GM18526 (cell line): Measurements from ENCODE around the gene PTGIR.

Experiments used
- POLR2A ChIP-seq: IDR thresholded peaks from 3 replicates; pipeline ENCODE4 v1.6.1; 2011; ENCODE audit not compliant: insufficient read length; ENCODE audit errors: extremely low read depth

PTGIR gene

DNA sequence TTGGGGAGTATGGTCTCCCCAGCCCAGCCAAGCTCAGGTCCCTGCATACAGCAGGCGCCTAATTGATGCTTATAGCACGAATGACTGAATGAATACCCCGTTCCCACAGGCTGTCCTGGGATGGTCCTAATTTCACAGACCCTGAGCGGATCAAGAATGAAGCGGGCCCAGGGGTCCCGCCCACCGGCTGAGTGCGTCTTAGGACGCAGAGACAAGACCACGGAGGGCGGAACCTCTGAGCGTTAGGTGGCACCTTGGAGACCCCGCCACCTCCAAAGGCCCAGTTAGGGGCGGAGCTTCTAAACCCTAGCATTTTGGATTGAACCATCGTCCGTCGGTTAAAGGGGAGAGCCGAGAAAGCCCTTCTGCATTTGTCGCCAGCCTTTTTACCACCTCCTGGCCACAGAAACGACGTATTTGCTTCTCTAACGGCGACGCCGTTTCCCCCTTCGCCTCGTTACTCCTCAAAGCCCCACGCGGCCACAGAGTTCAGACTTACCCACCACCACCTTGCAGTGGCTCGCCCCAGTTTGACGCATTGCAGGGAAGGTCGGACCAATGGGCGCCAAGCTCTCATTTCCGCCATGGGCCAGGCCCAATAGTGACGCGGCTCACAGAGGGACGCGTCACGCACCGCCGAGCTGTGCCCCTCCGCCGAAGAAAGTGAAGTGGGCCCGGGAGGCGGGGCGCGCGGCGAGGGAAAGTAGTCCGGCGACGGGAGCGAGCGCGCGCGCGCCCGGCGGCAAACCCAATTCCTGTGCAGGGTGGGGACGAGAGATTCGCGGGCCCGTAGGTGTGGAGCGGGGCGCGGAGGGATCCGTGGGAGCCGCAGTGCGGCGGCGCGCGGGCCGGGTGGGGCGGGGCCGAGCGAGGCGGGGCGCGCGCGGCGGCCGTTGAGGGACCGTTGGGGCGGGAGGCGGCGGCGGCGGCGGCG, 24.2 kb downstream of the PTGIR start:
- TF ChIP-seq POLR2A, result peak; percentile 88

DNA sequence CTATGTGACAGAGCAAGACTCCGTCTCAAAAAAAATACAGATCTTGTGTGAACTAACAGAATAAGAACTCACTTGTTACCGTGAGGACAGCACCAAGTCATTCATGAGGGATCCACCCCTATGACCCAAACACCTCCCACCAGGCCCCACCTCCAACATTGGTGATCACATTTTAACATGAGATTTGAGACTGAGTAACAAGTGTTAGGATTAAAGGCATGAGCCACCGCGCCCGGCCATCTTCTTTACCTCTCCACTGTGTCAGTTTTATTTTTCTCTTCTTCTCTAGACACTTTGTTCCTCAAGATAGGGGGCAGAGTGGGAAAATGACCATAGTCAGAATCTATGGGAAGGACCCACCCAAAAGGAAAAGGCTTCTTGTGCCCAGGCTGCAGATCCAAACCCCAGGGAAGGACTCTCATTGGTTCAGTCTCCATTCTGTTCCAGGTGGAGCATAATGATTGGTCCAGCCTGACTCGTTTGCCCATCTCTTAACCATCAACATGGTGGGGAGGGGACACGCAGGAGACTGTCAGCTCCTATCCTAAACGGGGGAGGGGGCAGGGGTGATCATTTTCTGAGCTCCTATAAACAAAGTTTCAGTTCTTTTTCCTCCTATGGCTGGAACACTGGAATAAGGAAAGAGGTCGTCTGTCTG, 25.0 kb downstream of the PTGIR start:
- TF ChIP-seq POLR2A, result no peak

DNA sequence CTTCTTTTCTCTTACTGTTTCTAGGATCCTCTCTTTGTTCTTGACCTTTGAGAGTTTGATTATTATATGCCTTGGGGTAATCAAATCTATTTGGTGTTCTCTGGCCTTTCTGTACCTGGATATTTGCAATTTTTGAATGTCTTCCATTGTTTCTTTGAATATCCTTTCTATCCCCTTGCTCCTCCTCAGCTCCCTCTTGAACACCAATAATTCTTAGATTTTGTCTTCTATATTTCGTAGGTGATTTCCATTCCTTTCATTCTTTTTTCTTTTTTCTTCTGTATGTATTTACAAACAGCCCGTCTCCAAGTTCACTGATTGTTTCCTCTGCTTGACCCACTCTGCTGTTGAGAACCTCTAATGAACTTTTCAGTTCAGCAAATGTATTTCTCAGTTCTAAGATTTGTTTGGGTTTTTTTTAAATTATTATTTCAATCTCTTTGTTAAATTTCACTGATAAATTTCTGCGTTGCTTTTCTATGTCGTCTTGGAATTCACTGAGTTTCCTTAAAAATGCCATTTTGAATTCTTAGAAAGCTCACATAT, 26.4 kb downstream of the PTGIR start:
- no peak for TF ChIP-seq POLR2A

DNA sequence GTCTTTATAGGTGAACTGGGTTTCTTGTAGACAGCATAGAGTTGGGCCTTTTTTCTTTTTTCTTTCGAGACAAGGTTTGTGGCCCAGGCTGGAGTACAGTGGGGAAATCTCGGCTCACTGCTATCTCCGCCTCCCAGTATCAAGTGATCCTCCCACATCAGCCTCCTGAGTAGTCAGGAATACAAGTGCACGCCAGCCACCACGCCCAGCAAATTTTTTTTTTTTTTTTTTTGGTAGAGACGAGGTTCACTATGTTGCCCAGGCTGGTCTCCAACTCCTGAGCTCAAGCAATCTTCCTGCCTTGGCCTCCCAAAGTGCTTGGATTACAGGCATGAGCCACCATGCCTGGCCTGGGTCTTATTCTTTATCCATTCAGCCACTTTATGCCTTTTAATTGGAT, 28.9 kb downstream of the PTGIR start:
- TF ChIP-seq POLR2A, result no peak

DNA sequence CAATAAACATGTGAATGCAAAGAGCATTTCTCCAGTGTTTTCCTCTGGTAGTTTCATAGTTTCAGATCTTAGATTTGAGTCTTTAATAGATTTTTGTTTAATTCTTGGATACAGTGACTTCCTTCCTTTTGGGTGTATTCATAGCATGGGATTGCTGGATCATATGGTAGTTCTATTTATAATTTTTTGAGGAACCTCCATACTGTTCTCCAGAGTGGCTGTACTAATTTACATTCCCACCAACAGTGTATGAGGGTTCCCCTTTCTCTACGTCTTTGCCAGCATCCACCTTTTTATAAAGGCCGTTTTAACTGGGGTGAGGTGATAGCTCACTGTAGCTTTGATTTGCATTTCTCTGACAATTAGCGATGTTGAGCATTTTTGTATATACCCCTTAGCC, 33.0 kb downstream of the PTGIR start:
- no peak for TF ChIP-seq POLR2A

DNA sequence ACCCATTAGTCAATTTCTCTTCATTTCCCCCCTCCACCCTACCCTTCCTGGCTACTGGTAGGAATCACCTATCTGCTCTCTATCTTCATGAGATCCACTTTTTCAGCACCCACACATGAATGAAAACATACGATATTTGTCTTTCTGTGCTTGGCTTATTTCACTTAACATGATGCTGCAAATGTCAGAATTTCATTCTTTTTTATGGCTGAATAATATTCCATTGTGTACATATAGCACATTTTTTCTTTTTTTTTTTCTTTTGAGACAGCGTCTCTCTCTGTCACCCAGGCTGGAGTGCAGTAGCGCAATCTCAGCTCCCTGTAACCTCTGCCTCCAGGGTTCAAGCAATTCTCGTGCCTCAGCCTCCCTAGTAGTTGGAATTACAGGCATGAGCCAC, 33.6 kb downstream of the PTGIR start:
- no peak for TF ChIP-seq POLR2A

DNA sequence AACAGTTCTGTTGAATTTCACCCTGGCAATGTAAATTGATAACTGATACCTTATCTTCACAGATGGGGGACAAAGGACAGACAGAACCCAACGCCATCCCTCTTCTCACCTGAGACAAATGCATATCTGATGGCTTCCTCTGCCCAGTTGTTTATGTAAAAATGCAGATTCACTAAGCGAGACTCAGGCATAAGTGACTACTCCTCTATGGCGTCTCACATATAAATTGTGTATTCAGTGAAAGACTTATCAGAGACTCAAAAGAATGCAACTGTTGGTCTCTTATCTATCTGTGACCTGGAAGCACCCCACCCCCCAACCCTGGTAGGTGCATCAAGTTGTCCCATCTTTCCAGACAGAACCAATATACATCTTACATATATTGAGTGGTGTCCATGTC, 37.0 kb downstream of the PTGIR start:
- TF ChIP-seq POLR2A, result no peak

DNA sequence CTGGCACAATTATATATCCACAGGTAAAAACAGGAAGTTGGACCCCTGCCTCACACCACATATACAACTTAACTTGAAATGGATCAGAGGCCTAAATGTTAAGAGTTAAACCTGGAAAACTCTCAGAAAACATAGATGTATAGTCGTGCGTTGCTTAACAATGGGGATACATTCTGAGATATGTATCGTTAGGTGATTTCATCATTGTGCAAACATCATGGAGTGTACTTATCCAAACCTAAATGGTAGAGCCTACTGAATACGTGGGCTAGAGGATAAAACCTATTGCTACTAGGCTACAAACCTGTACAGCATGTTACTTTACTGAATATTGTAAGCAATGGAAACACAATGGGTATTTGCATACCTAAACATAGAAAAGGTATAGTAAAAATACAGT, 38.6 kb downstream of the PTGIR start:
- no peak for TF ChIP-seq POLR2A

DNA sequence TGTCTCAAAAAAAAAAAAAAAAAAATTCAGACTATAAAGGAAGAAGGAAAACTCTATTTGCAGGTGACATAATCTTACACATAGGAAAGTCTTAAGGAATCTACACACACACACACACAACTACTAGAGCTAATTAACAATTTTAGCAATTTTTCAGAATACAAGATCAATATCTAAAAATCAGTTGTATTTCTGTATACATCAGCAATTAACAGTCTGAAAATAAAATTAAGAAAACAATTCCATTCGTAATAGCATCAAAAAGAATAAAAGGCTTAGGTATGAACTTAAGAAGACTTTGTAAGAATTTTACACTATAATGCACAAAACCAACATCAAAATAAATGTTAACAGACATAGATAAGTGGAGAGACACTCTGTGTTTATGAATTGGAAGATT, 39.4 kb downstream of the PTGIR start:
- no peak for TF ChIP-seq POLR2A

DNA sequence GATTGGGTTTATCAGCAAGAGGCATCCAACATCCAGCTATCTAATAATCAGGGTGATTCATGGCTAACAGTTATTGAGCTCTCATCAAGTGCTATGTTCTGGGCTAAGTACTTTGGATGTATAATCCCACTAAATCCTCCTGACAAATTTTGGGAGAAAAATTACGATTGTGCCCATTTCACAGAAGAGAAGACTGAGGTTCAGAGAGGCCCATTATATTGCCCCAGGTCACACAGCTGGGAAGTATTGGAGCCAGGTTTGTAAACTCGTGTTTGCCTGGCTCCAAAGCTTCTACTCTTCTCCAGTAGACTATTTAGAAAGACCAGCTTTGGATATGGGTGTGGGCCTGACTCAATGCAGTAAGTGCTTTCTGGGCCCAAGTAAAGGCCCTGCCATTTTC, 44.6 kb downstream of the PTGIR start:
- TF ChIP-seq POLR2A, result no peak

DNA sequence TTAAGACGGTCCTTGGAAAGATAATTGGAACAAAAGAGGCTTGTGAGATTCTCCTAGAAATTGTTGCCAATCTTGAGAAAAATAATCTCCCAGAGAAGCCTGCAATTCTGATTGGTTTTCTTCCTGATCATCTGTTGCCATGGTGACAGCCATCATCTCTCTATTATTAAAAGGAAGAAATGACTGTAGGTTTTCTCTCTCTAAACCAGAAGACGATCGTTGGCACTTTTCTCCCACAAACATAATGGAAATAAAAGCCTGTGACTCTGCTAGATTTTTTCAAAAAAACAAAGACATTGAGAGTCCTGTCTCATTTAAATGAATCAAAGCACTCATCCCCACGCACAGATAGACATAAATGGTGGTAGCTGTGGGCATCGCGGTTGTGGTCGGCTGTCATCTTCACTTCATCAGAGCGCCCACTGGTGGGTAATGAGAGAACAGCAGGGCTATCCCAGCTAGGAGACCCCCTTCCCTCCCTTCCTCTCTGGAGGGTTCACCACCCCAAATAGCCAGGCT, 45.5 kb downstream of the PTGIR start:
- TF ChIP-seq POLR2A, result no peak

DNA sequence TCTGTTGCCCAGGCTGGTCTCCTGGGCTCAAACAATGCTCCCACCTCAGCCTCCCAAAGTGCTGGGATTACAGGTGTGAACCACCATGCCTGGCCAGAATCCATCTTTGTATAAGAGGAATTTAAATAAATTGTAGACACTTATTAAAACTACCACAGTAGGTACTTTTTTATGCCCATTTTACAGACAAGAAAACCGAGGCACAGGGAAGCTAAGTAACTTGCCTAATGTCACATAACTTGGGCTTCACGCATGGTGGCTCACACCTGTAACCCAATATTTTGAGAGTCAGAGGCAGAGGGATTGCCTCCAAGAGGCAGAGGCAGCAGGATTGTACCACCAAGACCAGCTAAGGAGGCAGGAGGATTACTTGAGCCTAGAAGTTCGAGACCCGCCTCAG, 46.4 kb downstream of the PTGIR start:
- no peak for TF ChIP-seq POLR2A

DNA sequence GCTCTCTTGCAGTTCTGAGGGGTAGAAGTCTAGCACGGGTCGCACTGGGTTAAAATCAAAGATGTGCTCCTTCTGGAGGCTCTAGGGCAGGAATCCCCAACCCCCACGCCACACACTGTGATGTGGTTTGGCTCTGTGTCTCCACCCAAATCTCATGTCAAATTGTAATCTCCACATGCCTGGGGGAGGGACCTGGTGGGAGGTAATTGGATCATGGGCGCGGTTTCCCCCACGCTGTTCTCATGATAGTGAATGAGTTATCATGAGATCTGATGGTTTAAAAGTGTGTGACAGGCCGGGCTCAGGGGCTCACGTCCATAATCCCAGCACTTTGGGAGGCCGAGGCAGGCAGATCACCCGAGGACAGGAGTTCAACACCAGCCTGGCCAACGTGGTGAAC, 50.4 kb downstream of the PTGIR start:
- no peak for TF ChIP-seq POLR2A

DNA sequence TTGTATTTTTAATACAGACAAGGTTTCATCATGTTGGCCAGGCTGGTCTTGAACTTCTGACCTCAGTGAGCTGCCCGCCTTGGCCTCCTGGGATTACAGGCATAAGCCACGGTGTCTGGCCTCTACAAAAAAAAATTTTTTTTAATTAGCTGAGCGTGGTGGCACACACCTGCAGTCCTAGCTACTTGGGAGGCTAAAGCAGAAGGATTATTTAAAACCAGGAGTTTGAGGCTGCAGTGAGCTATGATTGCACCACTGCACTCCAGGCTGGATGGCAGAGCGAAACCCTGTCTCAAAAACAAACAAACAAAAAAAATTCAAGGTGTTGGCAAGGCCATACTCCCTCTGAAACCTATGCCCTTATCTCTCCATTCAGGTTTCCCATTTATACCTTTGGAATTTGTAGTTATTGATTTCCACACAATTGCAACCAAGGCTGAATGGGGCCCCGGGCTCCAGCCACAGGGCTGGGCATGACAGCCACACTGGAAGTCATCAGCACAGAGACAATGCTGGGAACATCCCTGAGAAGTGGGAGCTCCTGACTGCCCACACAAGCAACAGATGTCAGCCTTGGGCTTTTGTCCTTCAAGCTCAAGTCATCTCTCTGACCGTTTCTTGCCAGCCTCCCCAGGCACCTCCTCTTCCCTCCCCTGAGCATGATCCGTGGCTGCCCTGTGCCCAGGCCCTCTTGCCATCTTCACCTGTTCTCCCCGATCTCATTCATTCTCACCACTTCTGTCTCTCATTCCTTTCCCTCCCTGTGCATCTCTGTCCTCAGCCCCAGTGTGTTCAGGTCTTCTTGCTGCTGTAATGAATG, 51.0 kb downstream of the PTGIR start:
- TF ChIP-seq POLR2A, result no peak

DNA sequence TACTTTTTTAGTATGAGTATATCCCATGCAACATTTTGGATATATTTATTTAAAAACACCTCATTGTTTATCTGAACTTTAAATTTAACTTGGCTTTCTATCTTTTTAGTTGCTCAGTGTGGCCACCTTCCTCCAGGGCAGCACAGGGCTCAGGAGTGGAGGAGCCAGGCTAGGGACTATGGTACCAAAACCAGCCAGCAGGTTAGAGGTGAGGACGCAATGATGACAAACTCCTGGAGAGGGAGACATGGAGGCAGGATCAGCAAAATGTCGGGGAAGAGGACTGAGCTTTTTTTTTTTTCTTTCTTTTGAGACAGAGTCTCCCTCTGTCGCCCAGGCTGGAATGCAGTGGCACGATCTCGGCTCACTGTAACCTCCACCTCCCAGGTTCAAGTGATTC, 53.4 kb downstream of the PTGIR start:
- TF ChIP-seq POLR2A, result no peak
